Erythroblast (primary cell): ENCODE measurements around the gene SUGCT.

Experiments used
- GATA1 ChIP-seq: IDR thresholded peaks from 2 replicates; pipeline ENCODE4 v1.6.1; 2011; ENCODE audit warnings: low read depth, mild to moderate bottlenecking, control low read depth, low read length, moderate library complexity
- POLR2A ChIP-seq: IDR thresholded peaks from 2 replicates; pipeline ENCODE4 v1.6.1; 2011; ENCODE audit warnings: mild to moderate bottlenecking, low read length

GRCh38 chr7:40704172-40704571, 569.4 kb downstream of the SUGCT start:
- TF ChIP-seq POLR2A: no peak
- TF ChIP-seq GATA1: no peak
